HG03432 (cell line): ENCODE measurements around the gene TUBG2.
A peak's percentile ranks its signal among the peaks of the same experiment; 100 is the strongest.
"Not testable (repeated sequence)": the region's sequence is repeated elsewhere in the genome, so short reads cannot be mapped to it uniquely, and the experiment has no call there.

Experiments used
- ATAC-seq: cut with Tn5 transposase; IDR thresholded peaks from one replicate; pipeline ENCODE4 v1.9.1; 2021; ENCODE audit warnings: mild to moderate bottlenecking, moderate library complexity; ENCODE audit not compliant: unreplicated experiment

The TUBG2 gene

GRCh38 chr17:42653179-42654124 is 5.6 kb upstream of the TUBG2 start:
- no peak for ATAC-seq

GRCh38 chr17:42655528-42655927 is 3.6 kb upstream of the TUBG2 start:
- ATAC-seq: no peak

- ATAC-seq: no peak
Measured at GRCh38 chr17:42657824-42658588, 1.1 kb upstream of the TUBG2 start.

- not testable (repeated sequence) for ATAC-seq
Measured at GRCh38 chr17:42659932-42660274, 819 bp downstream of the TUBG2 start.

- ATAC-seq: no peak
Measured at GRCh38 chr17:42660692-42661345, 1.7 kb downstream of the TUBG2 start.

GRCh38 chr17:42665581-42666001 is 6.5 kb downstream of the TUBG2 start:
- ATAC-seq: no peak

- ATAC-seq: not testable (repeated sequence)
Measured at GRCh38 chr17:42666126-42666525, 7.0 kb downstream of the TUBG2 start.

- ATAC-seq: no peak
Measured at GRCh38 chr17:42667088-42667951, 8.2 kb downstream of the TUBG2 start.

GRCh38 chr17:42669705-42669976 is 10.6 kb downstream of the TUBG2 start:
- no peak for ATAC-seq

- peak; percentile 37 for ATAC-seq
Measured at GRCh38 chr17:42669977-42670788, 11.1 kb downstream of the TUBG2 start.

- no peak for ATAC-seq
Measured at GRCh38 chr17:42670789-42671657, 11.9 kb downstream of the TUBG2 start.

GRCh38 chr17:42672038-42672437 is 13.0 kb downstream of the TUBG2 start:
- no peak for ATAC-seq

- no peak for ATAC-seq
Measured at GRCh38 chr17:42673266-42673884, 14.3 kb downstream of the TUBG2 start.

GRCh38 chr17:42673885-42674754 is 15.0 kb downstream of the TUBG2 start:
- no peak for ATAC-seq

- ATAC-seq: no peak
Measured at GRCh38 chr17:42674755-42675347, 15.8 kb downstream of the TUBG2 start.

GRCh38 chr17:42675348-42675964 is 16.4 kb downstream of the TUBG2 start:
- ATAC-seq: no peak

GRCh38 chr17:42675965-42676423 is 16.9 kb downstream of the TUBG2 start:
- ATAC-seq: no peak
